Liver (tissue), 9 donors: ENCODE measurements around the gene PLXDC1. TPM values are rescaled to one million over a fixed set of nuclear protein-coding genes. Genes with fewer than 3 reads are reported as not detected.

Experiments used
- DNase-seq: peaks from one replicate; pipeline ENCODE4 v3.0.0-alpha.2; 2017; ENCODE audit warnings: low spot score
- H3K27ac ChIP-seq, 2 donors: one replicate each; pipeline ENCODE4 v1.7.0; 2013; ENCODE audit warnings: inconsistent platforms in 2 of 2, low read length in 2 of 2, control low read depth in 1 of 2, low read depth in 1 of 2, mild to moderate bottlenecking in 1 of 2
- H3K27me3 ChIP-seq, 4 donors: one replicate each; pipeline versions ENCODE4 v1.6.1 to v1.7.0; 2013; ENCODE audit warnings: low read length in 3 of 4, inconsistent platforms in 1 of 4, mild to moderate bottlenecking in 1 of 4, moderate library complexity in 1 of 4; ENCODE audit not compliant: control insufficient read depth in 4 of 4, insufficient read depth in 4 of 4
- H3K36me3 ChIP-seq, 4 donors: one replicate each; pipeline versions ENCODE4 v1.6.1 to v1.7.0; 2013; ENCODE audit warnings: low read length in 3 of 4, mild to moderate bottlenecking in 3 of 4, low read depth in 1 of 4, moderate library complexity in 1 of 4; ENCODE audit not compliant: control insufficient read depth in 4 of 4, insufficient read depth in 3 of 4
- H3K4me1 ChIP-seq, 4 donors: one replicate each; pipeline versions ENCODE4 v1.6.1 to v1.7.0; 2013; ENCODE audit warnings: low read length in 3 of 4, mild to moderate bottlenecking in 3 of 4, moderate library complexity in 1 of 4; ENCODE audit not compliant: control insufficient read depth in 4 of 4, insufficient read depth in 4 of 4
- H3K4me3 ChIP-seq, 3 donors: one replicate each; pipeline versions ENCODE4 v1.6.1 to v1.7.0; 2013; ENCODE audit warnings: low read length in 3 of 3, control low read depth in 1 of 3, low read depth in 1 of 3, mild to moderate bottlenecking in 1 of 3
- H3K9ac ChIP-seq, 2 donors: one replicate each; pipeline ENCODE4 v1.7.0; 2013; ENCODE audit warnings: low read length in 2 of 2, mild to moderate bottlenecking in 2 of 2, moderate library complexity in 2 of 2, control low read depth in 1 of 2, low read depth in 1 of 2
- H3K9me3 ChIP-seq, 4 donors: one replicate each; pipeline versions ENCODE4 v1.6.1 to v1.7.0; 2013; ENCODE audit warnings: low read length in 3 of 4; ENCODE audit not compliant: control insufficient read depth in 4 of 4
- ATF3 ChIP-seq: IDR thresholded peaks from 2 replicates; pipeline ENCODE4 v1.6.1; 2016; ENCODE audit warnings: antibody characterized with exemption
- EGR1 ChIP-seq, 2 donors: IDR thresholded peaks; 2 replicates each; pipeline ENCODE4 v1.6.1; 2016 to 2018; ENCODE audit warnings: antibody characterized with exemption in 2 of 2, low read depth in 2 of 2
- FOXA1 ChIP-seq: IDR thresholded peaks from 2 replicates; pipeline ENCODE4 v1.6.1; 2016; ENCODE audit warnings: antibody characterized with exemption
- FOXA2 ChIP-seq: IDR thresholded peaks from 2 replicates; pipeline ENCODE4 v1.6.1; 2016; ENCODE audit warnings: antibody characterized with exemption
- GABPA ChIP-seq, 2 donors: IDR thresholded peaks in 1 of 2; conservative IDR thresholded peaks in 1 of 2; 2 replicates each; pipeline ENCODE4 v1.6.1; 2016; ENCODE audit warnings: antibody characterized with exemption in 2 of 2, mild to moderate bottlenecking in 1 of 2, moderate library complexity in 1 of 2
- HNF4A ChIP-seq, 2 donors: conservative IDR thresholded peaks; 2 replicates each; pipeline ENCODE4 v1.6.1; 2016; ENCODE audit warnings: antibody characterized with exemption in 2 of 2, mild to moderate bottlenecking in 2 of 2
- HNF4G ChIP-seq: IDR thresholded peaks from 2 replicates; pipeline ENCODE4 v1.6.1; 2016; ENCODE audit warnings: antibody characterized with exemption
- JUND ChIP-seq, 2 donors: IDR thresholded peaks; 2 replicates each; pipeline ENCODE4 v1.6.1; 2016; ENCODE audit warnings: antibody characterized with exemption in 2 of 2
- MAX ChIP-seq: IDR thresholded peaks from 2 replicates; pipeline ENCODE4 v1.6.1; 2016; ENCODE audit warnings: antibody characterized with exemption
- NR2F2 ChIP-seq: IDR thresholded peaks from 2 replicates; pipeline ENCODE4 v1.6.1; 2016; ENCODE audit warnings: antibody characterized with exemption
- RAD21 ChIP-seq, 2 donors: IDR thresholded peaks; 2 replicates each; pipeline ENCODE4 v1.6.1; 2016; ENCODE audit warnings: antibody characterized with exemption in 2 of 2, mild to moderate bottlenecking in 2 of 2
- REST ChIP-seq: IDR thresholded peaks from 2 replicates; pipeline ENCODE4 v1.6.1; 2016; ENCODE audit warnings: antibody characterized with exemption, mild to moderate bottlenecking
- RXRA ChIP-seq, 2 donors: IDR thresholded peaks; 2 replicates each; pipeline ENCODE4 v1.6.1; 2017 to 2018; ENCODE audit warnings: antibody characterized with exemption in 2 of 2, mild to moderate bottlenecking in 1 of 2
- SP1 ChIP-seq: IDR thresholded peaks from 2 replicates; pipeline ENCODE4 v1.6.1; 2018; ENCODE audit warnings: antibody characterized with exemption, mild to moderate bottlenecking
- TAF1 ChIP-seq: conservative IDR thresholded peaks from 2 replicates; pipeline ENCODE4 v1.6.1; 2016; ENCODE audit warnings: antibody characterized with exemption, mild to moderate bottlenecking
- YY1 ChIP-seq: IDR thresholded peaks from 2 replicates; pipeline ENCODE4 v1.6.1; 2016; ENCODE audit warnings: antibody characterized with exemption, mild to moderate bottlenecking
- ZBTB33 ChIP-seq: IDR thresholded peaks from 2 replicates; pipeline ENCODE4 v1.6.1; 2016; ENCODE audit warnings: antibody characterized with exemption
- WGBS: extraction: QIAGEN DNeasy Blood & Tissue Kit; methylation state at CpG from one replicate; pipeline ENCODE4 v1.1.7; 2013; 5-methylcytosine and 5-hydroxymethylcytosine counted together
- polyA plus RNA-seq, 2 donors: library from polyadenylated mRNA; stranded (reverse) in 1 of 2; unstranded in 1 of 2; fragments of 200-250 nt in 1 of 2; fragments of >200 nt in 1 of 2; fragmentation: Nextera tagmentation in 1 of 2; extraction: Ambion mirVana in 1 of 2; gene quantifications; one replicate each; pipeline versions ENCODE4 v1.2.1 to v1.2.3, GENCODE V29; 2013 to 2015
- total RNA-seq, 2 donors: library from RNA; depleted of rRNA; stranded (reverse); fragments of >200 nt; gene quantifications; one replicate each; pipeline ENCODE4 v1.2.3, GENCODE V29; 2014
- TF ChIP-seq, protein P1 (sequence below): fragments of 150-350 bp; IDR thresholded peaks from 2 replicates; pipeline ENCODE4 v1.5.1; 2017; ENCODE audit warnings: improper control_type of control experiment, low read depth, low read length; ENCODE audit not compliant: missing input control
- donor health status: healthy.
- donor health status: healthy.
- donor health status: healthy.
- donor health status: healthy.
- donor health status: healthy.

Gene PLXDC1
- total and polyA plus RNA-seq, 4 donors: 0.14 to 0.84 (median 0.30) TPM

DNA sequence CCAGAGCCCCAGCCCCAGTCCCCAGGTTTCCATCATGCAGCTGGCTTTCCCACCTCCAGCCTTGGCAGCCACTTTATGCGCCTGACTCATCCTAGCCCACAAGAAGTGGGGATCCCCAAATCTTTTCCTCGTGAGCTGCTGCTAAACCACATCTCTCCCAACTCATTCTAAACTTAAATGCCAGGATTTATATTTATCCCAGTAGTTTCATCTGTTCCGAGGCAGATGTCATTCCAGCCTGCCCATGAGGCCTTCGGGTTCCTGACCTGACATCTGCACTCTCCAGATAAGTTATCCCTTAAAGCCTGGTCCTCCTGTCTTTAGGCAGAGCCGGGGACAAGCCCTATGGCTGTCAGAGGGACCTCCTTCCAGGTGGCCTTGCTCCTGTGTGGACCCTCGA, 16.6 kb downstream of the PLXDC1 start (continued):
- TF ChIP-seq, protein P1, sequence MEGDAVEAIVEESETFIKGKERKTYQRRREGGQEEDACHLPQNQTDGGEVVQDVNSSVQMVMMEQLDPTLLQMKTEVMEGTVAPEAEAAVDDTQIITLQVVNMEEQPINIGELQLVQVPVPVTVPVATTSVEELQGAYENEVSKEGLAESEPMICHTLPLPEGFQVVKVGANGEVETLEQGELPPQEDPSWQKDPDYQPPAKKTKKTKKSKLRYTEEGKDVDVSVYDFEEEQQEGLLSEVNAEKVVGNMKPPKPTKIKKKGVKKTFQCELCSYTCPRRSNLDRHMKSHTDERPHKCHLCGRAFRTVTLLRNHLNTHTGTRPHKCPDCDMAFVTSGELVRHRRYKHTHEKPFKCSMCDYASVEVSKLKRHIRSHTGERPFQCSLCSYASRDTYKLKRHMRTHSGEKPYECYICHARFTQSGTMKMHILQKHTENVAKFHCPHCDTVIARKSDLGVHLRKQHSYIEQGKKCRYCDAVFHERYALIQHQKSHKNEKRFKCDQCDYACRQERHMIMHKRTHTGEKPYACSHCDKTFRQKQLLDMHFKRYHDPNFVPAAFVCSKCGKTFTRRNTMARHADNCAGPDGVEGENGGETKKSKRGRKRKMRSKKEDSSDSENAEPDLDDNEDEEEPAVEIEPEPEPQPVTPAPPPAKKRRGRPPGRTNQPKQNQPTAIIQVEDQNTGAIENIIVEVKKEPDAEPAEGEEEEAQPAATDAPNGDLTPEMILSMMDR: no peak
- TF ChIP-seq FOXA1: no peak

DNA sequence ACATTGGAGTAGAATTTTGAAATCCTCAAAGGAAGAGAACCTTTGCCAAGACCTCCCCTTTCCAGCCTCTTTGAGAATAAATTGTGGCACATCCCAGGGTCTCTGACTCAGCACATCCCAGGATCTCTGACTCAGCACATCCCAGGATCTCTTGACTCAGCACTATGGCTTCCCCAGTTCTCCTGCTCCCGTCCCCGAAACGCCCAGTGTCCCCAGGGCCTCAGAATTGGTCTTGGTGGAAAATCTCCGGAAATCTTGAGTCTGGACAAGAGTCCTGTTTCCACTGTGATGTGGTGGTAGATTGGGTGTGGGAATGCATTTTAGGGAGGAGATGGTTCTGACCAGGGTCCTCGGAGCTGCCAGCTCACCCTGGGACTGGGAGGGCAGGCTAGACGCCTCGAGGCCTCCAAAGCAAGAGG, 19.2 kb downstream of the PLXDC1 start:
- no peak overlapping the region for H3K9ac ChIP-seq
- 91% methylated on average over 7 of the region's 7 CpGs for WGBS
- TF ChIP-seq HNF4G (no peak), RAD21 (IDR thresholded peaks at IDR 0.05) (no peak), SP1 (no peak), NR2F2 (no peak), HNF4A (conservative IDR thresholded peaks at IDR 0.05) (no peak), FOXA2 (no peak), MAX (no peak), REST (no peak), GABPA (IDR thresholded peaks at IDR 0.05 in 1 of 2, conservative IDR thresholded peaks at IDR 0.05 in 1 of 2) (no peak), EGR1 (IDR thresholded peaks at IDR 0.05; ENCODE audit: low read depth in 2 of 2) (no peak), JUND (IDR thresholded peaks at IDR 0.05) (no peak), ZBTB33 (no peak), YY1 (no peak), FOXA1 (no peak), ATF3 (no peak), RXRA (IDR thresholded peaks at IDR 0.05) (no peak), TAF1 (no peak)
- TF ChIP-seq, protein P1: no peak
- no peaks in the 10 kb centered on the region for H3K9me3 ChIP-seq
- no peak for DNase-seq
- H3K27ac ChIP-seq: no peak overlapping the region
- H3K4me1 ChIP-seq: no peaks in the 10 kb centered on the region
- no peaks in the 10 kb centered on the region for H3K27me3 ChIP-seq
- no peak overlapping the region for H3K4me3 ChIP-seq
- no peaks in the 10 kb centered on the region for H3K36me3 ChIP-seq
